Effector memory CD8-positive, alpha-beta T cell (primary cell): ENCODE data around the gene C10orf105.

Experiments used
- ATAC-seq: fragments of 150-1000 bp; cut with Tn5 transposase; replicated peaks from 2 replicates; pipeline ENCODE4 v1.10.0; 2021; ENCODE audit warnings: mild to moderate bottlenecking, moderate library complexity
- DNase-seq, 3 experiments: peaks; one replicate each; pipeline ENCODE4 v3.0.0; 2021
- H3K27ac Mint-ChIP-seq, 2 donors: one replicate each; pipeline ENCODE4 v1.8.0; 2022; ENCODE audit warnings: mild to moderate bottlenecking in 2 of 2, mixed read lengths in 2 of 2, moderate library complexity in 2 of 2
- H3K27me3 Mint-ChIP-seq, 2 donors: one replicate each; pipeline ENCODE4 v1.8.0; 2022; ENCODE audit warnings: mixed read lengths in 2 of 2
- H3K36me3 Mint-ChIP-seq: one replicate; pipeline ENCODE4 v1.8.0; 2022; ENCODE audit warnings: mild to moderate bottlenecking, moderate library complexity, mixed read lengths; ENCODE audit not compliant: insufficient read depth
- H3K4me1 Mint-ChIP-seq, 2 donors: one replicate each; pipeline ENCODE4 v1.8.0; 2022; ENCODE audit warnings: low read depth in 2 of 2, mixed read lengths in 2 of 2
- H3K4me3 Mint-ChIP-seq, 2 donors: one replicate each; pipeline ENCODE4 v1.8.0; 2022; ENCODE audit warnings: mild to moderate bottlenecking in 2 of 2, mixed read lengths in 2 of 2, moderate library complexity in 2 of 2
- H3K9me3 Mint-ChIP-seq, 2 donors: one replicate each; pipeline ENCODE4 v1.8.0; 2022; ENCODE audit warnings: mixed read lengths in 2 of 2

C10orf105 gene

GRCh38 chr10:71704816-71705215, 14.8 kb downstream of the C10orf105 start:
- Mint-ChIP-seq H3K27ac (no peak overlapping the region), H3K27me3 (no peaks in the 10 kb centered on the region), H3K4me3 (no peak overlapping the region), H3K4me1 (peaks cover 9 to 23% of the 10 kb centered on the region in 2 donors), H3K36me3 (peaks cover 3% of the 10 kb centered on the region), H3K9me3 (no peaks in the 10 kb centered on the region)
- ATAC-seq (no peak), DNase-seq (no peak)

GRCh38 chr10:71703577-71703976, 16.0 kb downstream of the C10orf105 start:
- DNase-seq (no peak), ATAC-seq (no peak)
- Mint-ChIP-seq H3K4me1 (peaks cover 15 to 26% of the 10 kb centered on the region in 2 donors), H3K36me3 (peaks cover 3% of the 10 kb centered on the region), H3K9me3 (no peaks in the 10 kb centered on the region), H3K27ac (no peak overlapping the region), H3K27me3 (no peaks in the 10 kb centered on the region), H3K4me3 (no peak overlapping the region)

- H3K9me3 Mint-ChIP-seq = no peaks in the 10 kb centered on the region
- no peak for ATAC-seq
- peaks cover 29 to 31% of the 10 kb centered on the region in 2 donors for H3K4me1 Mint-ChIP-seq
- peaks cover 4% of the 10 kb centered on the region for H3K36me3 Mint-ChIP-seq
- no peak for DNase-seq
- H3K27ac Mint-ChIP-seq = no peak overlapping the region
- no peaks in the 10 kb centered on the region for H3K27me3 Mint-ChIP-seq
- no peak overlapping the region for H3K4me3 Mint-ChIP-seq
Observed at GRCh38 chr10:71701496-71702132, 18.0 kb downstream of the C10orf105 start.

GRCh38 chr10:71700731-71701368, 18.7 kb downstream of the C10orf105 start:
- H3K27me3 Mint-ChIP-seq = no peaks in the 10 kb centered on the region
- H3K4me1 Mint-ChIP-seq = peaks cover 31 to 33% of the 10 kb centered on the region in 2 donors
- no peaks in the 10 kb centered on the region for H3K9me3 Mint-ChIP-seq
- H3K4me3 Mint-ChIP-seq = no peak overlapping the region
- DNase-seq (no peak), ATAC-seq (no peak)
- peaks cover 4% of the 10 kb centered on the region for H3K36me3 Mint-ChIP-seq
- no peak overlapping the region for H3K27ac Mint-ChIP-seq

- peak overlapping the region in 1 of 2 donors; percentile 84 for H3K27ac Mint-ChIP-seq
- peak overlapping the region; percentile 41 to 54 for H3K4me3 Mint-ChIP-seq
Observed at GRCh38 chr10:71698737-71699136, 20.8 kb downstream of the C10orf105 start.

GRCh38 chr10:71697938-71698709, 21.5 kb downstream of the C10orf105 start:
- Mint-ChIP-seq H3K4me3 (peak overlapping the region; percentile 41 to 54), H3K4me1 (peaks cover 46 to 49% of the 10 kb centered on the region in 2 donors), H3K36me3 (peaks cover 6% of the 10 kb centered on the region), H3K27ac (peak overlapping the region; percentile 44 to 84), H3K27me3 (no peaks in the 10 kb centered on the region), H3K9me3 (no peaks in the 10 kb centered on the region)
- ATAC-seq = peak; percentile 84
- peak; percentile 34 to 45 (median 44) for DNase-seq

More at GRCh38 chr10:71698737-71699136, 20.8 kb downstream of the C10orf105 start:
- H3K9me3 Mint-ChIP-seq = no peaks in the 10 kb centered on the region
- peak; percentile 23 for ATAC-seq
- peaks cover 6% of the 10 kb centered on the region for H3K36me3 Mint-ChIP-seq
- H3K27me3 Mint-ChIP-seq = no peaks in the 10 kb centered on the region
- H3K4me1 Mint-ChIP-seq = peaks cover 43 to 48% of the 10 kb centered on the region in 2 donors
- DNase-seq = no peak

- Mint-ChIP-seq H3K4me3 (peak overlapping the region; percentile 37 to 41), H3K27me3 (no peaks in the 10 kb centered on the region), H3K36me3 (peaks cover 6% of the 10 kb centered on the region), H3K9me3 (no peaks in the 10 kb centered on the region), H3K4me1 (peaks cover 46 to 49% of the 10 kb centered on the region in 2 donors), H3K27ac (no peak overlapping the region)
- peak; percentile 42 for ATAC-seq
- DNase-seq = peak; percentile 52 to 61 (median 57)
Observed at GRCh38 chr10:71696628-71697326, 22.8 kb downstream of the C10orf105 start.

- Mint-ChIP-seq H3K36me3 (peaks cover 6% of the 10 kb centered on the region), H3K9me3 (no peaks in the 10 kb centered on the region), H3K4me1 (peaks cover 45 to 46% of the 10 kb centered on the region in 2 donors), H3K4me3 (peak overlapping the region; percentile 10 to 77), H3K27ac (peak overlapping the region in 1 of 2 donors; percentile 90), H3K27me3 (no peaks in the 10 kb centered on the region)
- DNase-seq = no peak
- ATAC-seq = no peak
Observed at GRCh38 chr10:71695502-71696476, 23.8 kb downstream of the C10orf105 start.

- peak; percentile 23 to 29 (median 24) for DNase-seq
- peak; percentile 44 for ATAC-seq
- Mint-ChIP-seq H3K36me3 (peaks cover 6% of the 10 kb centered on the region), H3K27me3 (no peaks in the 10 kb centered on the region), H3K9me3 (no peaks in the 10 kb centered on the region), H3K27ac (peak overlapping the region; percentile 72 to 90), H3K4me1 (peaks cover 45 to 46% of the 10 kb centered on the region in 2 donors), H3K4me3 (peak overlapping the region; percentile 76 to 77)
Observed at GRCh38 chr10:71694567-71694968, 25.0 kb downstream of the C10orf105 start.

- Mint-ChIP-seq H3K4me1 (peaks cover 40 to 41% of the 10 kb centered on the region in 2 donors), H3K27ac (peak overlapping the region; percentile 72 to 90), H3K4me3 (peak overlapping the region; percentile 76 to 77), H3K36me3 (peaks cover 8% of the 10 kb centered on the region), H3K9me3 (no peaks in the 10 kb centered on the region), H3K27me3 (no peaks in the 10 kb centered on the region)
- no peak for DNase-seq
- no peak for ATAC-seq
Observed at GRCh38 chr10:71694039-71694501, 25.5 kb downstream of the C10orf105 start.

GRCh38 chr10:71693377-71693776, 26.2 kb downstream of the C10orf105 start:
- no peak for DNase-seq
- Mint-ChIP-seq H3K36me3 (peaks cover 9% of the 10 kb centered on the region), H3K4me1 (peaks cover 33 to 35% of the 10 kb centered on the region in 2 donors), H3K27ac (peak overlapping the region; percentile 72 to 90), H3K27me3 (no peaks in the 10 kb centered on the region), H3K9me3 (peaks cover 0 to 2% of the 10 kb centered on the region in 2 donors), H3K4me3 (peak overlapping the region in 1 of 2 donors; percentile 40)
- no peak for ATAC-seq
